Vagina (tissue), 2 donors: ENCODE measurements around the gene ARAP1. TPM values are rescaled to one million over a fixed set of nuclear protein-coding genes. Genes with fewer than 3 reads are reported as not detected.

ENCODE experiments used
- DNase-seq, 2 donors: peaks; one replicate each; pipeline ENCODE4 v3.0.0-alpha.2; 2017; ENCODE audit errors: extremely low spot score in 2 of 2
- H3K27ac ChIP-seq: fragments of 200-600 bp; sonication (generic); one replicate; pipeline ENCODE4 v1.5.1; 2019
- H3K27me3 ChIP-seq: fragments of 200-600 bp; sonication (generic); one replicate; pipeline ENCODE4 v1.5.1; 2019
- H3K36me3 ChIP-seq, 2 donors: fragments of 200-600 bp; sonication (generic); one replicate each; pipeline ENCODE4 v1.5.1; 2017 to 2019
- H3K4me1 ChIP-seq: fragments of 200-600 bp; sonication (generic); one replicate; pipeline ENCODE4 v1.5.1; 2019
- H3K4me3 ChIP-seq, 2 donors: fragments of 200-600 bp; sonication (generic); 1 replicate in 1 of 2; 2 replicates in 1 of 2; pipeline ENCODE4 v1.5.1; 2016 to 2019
- H3K9me3 ChIP-seq: fragments of 200-600 bp; sonication (generic); one replicate; pipeline ENCODE4 v1.5.1; 2019
- POLR2A ChIP-seq, 2 donors: fragments of 450-650 bp; IDR thresholded peaks; one replicate each; pipeline ENCODE4 v1.6.1; 2017; ENCODE audit warnings: antibody characterized with exemption in 2 of 2, mild to moderate bottlenecking in 2 of 2, moderate library complexity in 2 of 2
- POLR2AphosphoS5 ChIP-seq, 2 donors: sonication (generic); formaldehyde crosslinking; IDR thresholded peaks; one replicate each; pipeline ENCODE4 v1.9.0; 2017; ENCODE audit warnings: antibody characterized with exemption in 2 of 2, mild to moderate bottlenecking in 2 of 2, low read depth in 1 of 2; ENCODE audit not compliant: insufficient read depth in 1 of 2
- intact Hi-C: fragments of 100-400 bp; cut with DNase I; formaldehyde crosslinking; loops from one replicate; pipeline ENCODE4 v1.15.1; 2023
- total RNA-seq: library from RNA; depleted of rRNA; stranded (reverse); fragments of >200 nt; gene quantifications from one replicate; pipeline ENCODE4 v1.2.3, GENCODE V29; 2016
- TF ChIP-seq, protein P1 (sequence below), 3 experiments: fragments of 450-650 bp in 2 of 3; fragments of 200-600 bp in 1 of 3; sonication (generic) in 1 of 3; IDR thresholded peaks; one replicate each; pipeline ENCODE4 v1.5.1; 2017 to 2019; ENCODE audit warnings: antibody characterized with exemption in 3 of 3, mild to moderate bottlenecking in 2 of 3, moderate library complexity in 2 of 3

ARAP1 gene
- total RNA-seq, 1 donor from 2014 or later: 59.2 TPM

DNA sequence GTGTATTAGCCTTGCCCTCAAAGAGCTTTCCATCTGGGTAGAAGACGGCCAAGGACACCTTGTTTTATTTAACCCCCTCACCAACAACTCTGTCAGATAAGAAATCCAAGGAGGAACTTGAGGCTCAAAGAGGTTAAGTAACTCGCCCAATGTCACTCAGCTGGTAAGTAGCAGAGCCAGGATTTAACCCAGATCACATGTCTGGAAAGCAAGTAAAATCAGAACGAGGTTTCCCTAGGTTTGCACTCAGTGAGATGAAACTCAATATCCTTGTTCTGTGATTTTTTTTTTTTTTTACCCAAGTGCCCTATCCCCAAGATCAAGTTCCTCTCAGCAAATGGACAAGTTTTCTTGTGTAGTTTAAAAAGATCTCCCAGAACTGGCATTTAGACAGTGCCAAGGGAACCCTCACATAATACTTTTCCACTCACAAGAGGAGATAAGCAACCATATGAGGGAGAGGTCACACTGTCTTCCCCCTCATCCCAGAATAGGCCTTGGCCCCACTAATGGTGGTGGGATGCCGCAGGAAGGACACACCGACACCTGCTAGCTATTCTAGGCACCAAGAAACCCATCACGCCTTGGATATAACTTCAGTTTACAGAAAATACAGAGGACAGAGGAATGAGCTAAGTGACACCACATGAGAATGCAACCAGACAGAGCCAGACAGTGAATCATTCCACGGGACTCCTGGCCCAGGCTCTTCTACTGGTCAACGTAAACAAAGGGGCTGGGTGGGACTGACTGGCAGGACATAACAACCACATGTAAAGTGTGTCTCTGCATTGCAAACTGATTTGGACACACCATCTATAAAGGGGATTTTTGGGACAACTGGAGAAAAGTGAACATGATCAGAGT, 8.6 kb upstream of the ARAP1 start:
- Histone ChIP-seq H3K4me3 (no peak overlapping the region), H3K36me3 (peaks cover 0 to 28% of the 10 kb centered on the region in 2 donors), H3K27ac (no peak overlapping the region), H3K9me3 (no peaks in the 10 kb centered on the region), H3K4me1 (peaks cover 10% of the 10 kb centered on the region), H3K27me3 (no peaks in the 10 kb centered on the region)
- TF ChIP-seq POLR2A (IDR thresholded peaks at IDR 0.05): no peak
- TF ChIP-seq POLR2AphosphoS5 (IDR thresholded peaks at IDR 0.05; ENCODE audit: insufficient read depth in 1 of 2, low read depth in 1 of 2): no peak
- TF ChIP-seq, protein P1, sequence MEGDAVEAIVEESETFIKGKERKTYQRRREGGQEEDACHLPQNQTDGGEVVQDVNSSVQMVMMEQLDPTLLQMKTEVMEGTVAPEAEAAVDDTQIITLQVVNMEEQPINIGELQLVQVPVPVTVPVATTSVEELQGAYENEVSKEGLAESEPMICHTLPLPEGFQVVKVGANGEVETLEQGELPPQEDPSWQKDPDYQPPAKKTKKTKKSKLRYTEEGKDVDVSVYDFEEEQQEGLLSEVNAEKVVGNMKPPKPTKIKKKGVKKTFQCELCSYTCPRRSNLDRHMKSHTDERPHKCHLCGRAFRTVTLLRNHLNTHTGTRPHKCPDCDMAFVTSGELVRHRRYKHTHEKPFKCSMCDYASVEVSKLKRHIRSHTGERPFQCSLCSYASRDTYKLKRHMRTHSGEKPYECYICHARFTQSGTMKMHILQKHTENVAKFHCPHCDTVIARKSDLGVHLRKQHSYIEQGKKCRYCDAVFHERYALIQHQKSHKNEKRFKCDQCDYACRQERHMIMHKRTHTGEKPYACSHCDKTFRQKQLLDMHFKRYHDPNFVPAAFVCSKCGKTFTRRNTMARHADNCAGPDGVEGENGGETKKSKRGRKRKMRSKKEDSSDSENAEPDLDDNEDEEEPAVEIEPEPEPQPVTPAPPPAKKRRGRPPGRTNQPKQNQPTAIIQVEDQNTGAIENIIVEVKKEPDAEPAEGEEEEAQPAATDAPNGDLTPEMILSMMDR (IDR thresholded peaks at IDR 0.05): no peak
- intact Hi-C loops: no loop called here
- DNase-seq: no peak

DNA sequence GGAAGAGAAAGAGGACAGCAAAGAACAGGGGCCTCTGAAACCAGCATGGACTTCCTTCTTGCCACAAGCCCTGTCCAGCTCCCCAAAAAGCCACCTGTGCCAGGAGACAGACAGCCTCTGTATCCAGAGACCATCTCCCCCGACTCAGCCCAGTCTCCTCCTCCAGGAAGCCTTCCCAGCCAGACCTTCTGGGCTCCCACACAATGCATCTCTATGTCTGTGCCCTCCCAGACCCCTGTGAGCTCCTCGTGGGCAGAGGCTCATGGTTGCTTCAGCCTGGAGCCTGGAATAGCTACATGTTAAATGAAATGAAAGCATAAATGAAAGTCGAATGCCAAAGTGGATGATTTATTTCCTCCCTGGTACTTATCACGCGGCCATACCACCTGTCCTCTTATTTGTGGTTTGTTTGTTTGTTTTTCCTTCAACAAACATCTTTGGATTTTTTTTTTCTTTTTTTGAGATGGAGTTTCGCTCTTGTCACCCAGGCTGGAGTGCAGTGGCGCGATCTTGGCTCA, 7.3 kb upstream of the ARAP1 start:
- no peak for DNase-seq
- Histone ChIP-seq H3K4me1 (peaks cover 10% of the 10 kb centered on the region), H3K4me3 (no peak overlapping the region), H3K27ac (no peak overlapping the region), H3K27me3 (no peaks in the 10 kb centered on the region), H3K9me3 (no peaks in the 10 kb centered on the region), H3K36me3 (peaks cover 0 to 28% of the 10 kb centered on the region in 2 donors)
- intact Hi-C loops: no loop called here
- TF ChIP-seq POLR2A (IDR thresholded peaks at IDR 0.05) (no peak), POLR2AphosphoS5 (IDR thresholded peaks at IDR 0.05; ENCODE audit: insufficient read depth in 1 of 2, low read depth in 1 of 2) (no peak)
- TF ChIP-seq, protein P1 (IDR thresholded peaks at IDR 0.05): no peak

DNA sequence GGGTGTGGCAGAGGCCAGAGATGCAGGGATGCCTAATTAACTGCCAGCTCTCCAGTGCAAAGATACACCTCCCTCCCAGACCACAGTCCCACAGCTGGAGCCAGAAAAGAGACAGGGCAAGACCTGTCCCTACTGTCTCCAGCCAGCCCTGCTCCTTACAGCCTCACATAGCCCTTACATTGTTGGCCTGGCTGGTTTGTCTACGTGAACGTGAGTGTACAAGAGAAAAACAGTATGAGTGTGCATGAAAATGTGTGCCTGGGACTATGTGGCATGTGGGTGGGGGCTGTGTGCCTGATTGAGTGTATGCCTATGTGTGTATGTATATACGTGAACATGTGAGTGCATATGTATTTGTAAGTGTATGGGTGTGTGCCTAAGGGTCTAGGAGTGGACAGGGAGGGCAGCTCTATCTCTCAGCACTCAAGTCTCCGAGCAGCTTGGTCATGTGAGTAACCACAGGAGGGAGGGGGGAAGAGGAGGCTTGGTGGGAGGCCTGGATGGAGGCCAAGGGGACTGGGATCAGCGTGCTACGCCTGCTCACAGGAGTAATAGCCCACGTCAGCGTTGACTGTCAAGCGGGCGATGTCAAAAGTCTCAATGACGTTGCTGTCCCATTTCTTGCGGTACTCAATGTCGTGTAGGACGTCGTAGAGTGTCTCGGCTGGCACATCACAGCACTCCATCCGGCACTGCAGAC, 6.6 kb upstream of the ARAP1 start:
- TF ChIP-seq POLR2A (IDR thresholded peaks at IDR 0.05) (no peak), POLR2AphosphoS5 (IDR thresholded peaks at IDR 0.05; ENCODE audit: insufficient read depth in 1 of 2, low read depth in 1 of 2) (no peak)
- TF ChIP-seq, protein P1 (IDR thresholded peaks at IDR 0.05): no peak
- H3K27ac ChIP-seq: no peak overlapping the region
- DNase-seq: no peak

DNA sequence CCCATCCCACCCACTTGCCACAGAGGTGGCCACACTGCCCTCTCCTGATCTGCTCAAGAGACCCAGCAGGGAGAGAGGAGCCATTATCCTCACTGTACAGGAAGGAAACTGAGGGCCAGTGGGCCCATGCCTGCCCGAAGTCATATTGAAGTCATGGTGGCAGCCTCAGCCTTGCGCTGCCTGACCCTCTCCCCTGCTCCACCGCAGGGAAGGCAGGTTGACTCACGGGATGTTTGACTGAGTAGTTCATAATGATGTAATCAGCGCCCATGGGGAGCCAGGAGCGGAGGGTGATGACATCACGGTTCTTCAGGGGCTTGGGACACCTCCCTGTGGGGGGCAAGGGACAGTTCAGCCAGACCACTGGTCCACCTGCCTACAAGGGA, 6.1 kb upstream of the ARAP1 start:
- H3K27ac ChIP-seq: no peak overlapping the region
- DNase-seq: no peak
- no peak for TF ChIP-seq POLR2A (IDR thresholded peaks at IDR 0.05)
- TF ChIP-seq, protein P1 (IDR thresholded peaks at IDR 0.05): no peak
- TF ChIP-seq POLR2AphosphoS5 (IDR thresholded peaks at IDR 0.05; ENCODE audit: insufficient read depth in 1 of 2, low read depth in 1 of 2): no peak

More for the DNA sequence above, 6.6 kb upstream of the ARAP1 start:
- intact Hi-C loops: no loop called here
- Histone ChIP-seq H3K4me3 (no peak overlapping the region), H3K4me1 (peaks cover 10% of the 10 kb centered on the region), H3K27me3 (no peaks in the 10 kb centered on the region), H3K36me3 (peaks cover 0 to 28% of the 10 kb centered on the region in 2 donors), H3K9me3 (no peaks in the 10 kb centered on the region)

More for the DNA sequence above, 6.1 kb upstream of the ARAP1 start:
- H3K4me3 ChIP-seq: no peak overlapping the region
- no peaks in the 10 kb centered on the region for H3K9me3 ChIP-seq
- H3K4me1 ChIP-seq: peaks cover 12% of the 10 kb centered on the region
- peaks cover 0 to 28% of the 10 kb centered on the region in 2 donors for H3K36me3 ChIP-seq
- intact Hi-C loops: no loop called here
- no peaks in the 10 kb centered on the region for H3K27me3 ChIP-seq
